Liver (tissue), 3 donors: ENCODE measurements around the gene PLXNA2.

ENCODE experiments used
- ATF3 ChIP-seq: IDR thresholded peaks from 2 replicates; pipeline ENCODE4 v1.6.1; 2016; ENCODE audit warnings: antibody characterized with exemption
- CTCF ChIP-seq: fragments of 150-350 bp; IDR thresholded peaks from 2 replicates; pipeline ENCODE4 v1.5.1; 2017; ENCODE audit warnings: improper control_type of control experiment, low read depth, low read length; ENCODE audit not compliant: missing input control
- FOXA1 ChIP-seq: IDR thresholded peaks from 2 replicates; pipeline ENCODE4 v1.6.1; 2016; ENCODE audit warnings: antibody characterized with exemption
- GABPA ChIP-seq, 2 donors: IDR thresholded peaks in 1 of 2; conservative IDR thresholded peaks in 1 of 2; 2 replicates each; pipeline ENCODE4 v1.6.1; 2016; ENCODE audit warnings: antibody characterized with exemption in 2 of 2, mild to moderate bottlenecking in 1 of 2, moderate library complexity in 1 of 2
- HNF4A ChIP-seq, 2 donors: conservative IDR thresholded peaks; 2 replicates each; pipeline ENCODE4 v1.6.1; 2016; ENCODE audit warnings: antibody characterized with exemption in 2 of 2, mild to moderate bottlenecking in 2 of 2
- JUND ChIP-seq, 2 donors: IDR thresholded peaks; 2 replicates each; pipeline ENCODE4 v1.6.1; 2016; ENCODE audit warnings: antibody characterized with exemption in 2 of 2
- MAX ChIP-seq: IDR thresholded peaks from 2 replicates; pipeline ENCODE4 v1.6.1; 2016; ENCODE audit warnings: antibody characterized with exemption
- RAD21 ChIP-seq, 2 donors: IDR thresholded peaks; 2 replicates each; pipeline ENCODE4 v1.6.1; 2016; ENCODE audit warnings: antibody characterized with exemption in 2 of 2, mild to moderate bottlenecking in 2 of 2
- REST ChIP-seq: IDR thresholded peaks from 2 replicates; pipeline ENCODE4 v1.6.1; 2016; ENCODE audit warnings: antibody characterized with exemption, mild to moderate bottlenecking
- SP1 ChIP-seq: IDR thresholded peaks from 2 replicates; pipeline ENCODE4 v1.6.1; 2018; ENCODE audit warnings: antibody characterized with exemption, mild to moderate bottlenecking
- TAF1 ChIP-seq: conservative IDR thresholded peaks from 2 replicates; pipeline ENCODE4 v1.6.1; 2016; ENCODE audit warnings: antibody characterized with exemption, mild to moderate bottlenecking
- YY1 ChIP-seq: IDR thresholded peaks from 2 replicates; pipeline ENCODE4 v1.6.1; 2016; ENCODE audit warnings: antibody characterized with exemption, mild to moderate bottlenecking
- donor health status: healthy.
- donor health status: healthy.

- TF ChIP-seq CTCF (no peak), TAF1 (no peak), JUND (IDR thresholded peaks at IDR 0.05) (no peak), ATF3 (no peak), GABPA (IDR thresholded peaks at IDR 0.05 in 1 of 2, conservative IDR thresholded peaks at IDR 0.05 in 1 of 2) (no peak), REST (no peak), MAX (no peak), FOXA1 (no peak), YY1 (no peak), SP1 (no peak), HNF4A (conservative IDR thresholded peaks at IDR 0.05) (no peak), RAD21 (IDR thresholded peaks at IDR 0.05) (no peak)
These were observed 26.5 kb upstream of the PLXNA2 start for GRCh38 chr1:208270651-208271141.
